ENCODE data around the gene CILP.
"Not testable (repeated sequence)": the region's sequence is repeated elsewhere in the genome, so short reads cannot be mapped to it uniquely, and the experiment has no call there.

The CILP gene

DNA sequence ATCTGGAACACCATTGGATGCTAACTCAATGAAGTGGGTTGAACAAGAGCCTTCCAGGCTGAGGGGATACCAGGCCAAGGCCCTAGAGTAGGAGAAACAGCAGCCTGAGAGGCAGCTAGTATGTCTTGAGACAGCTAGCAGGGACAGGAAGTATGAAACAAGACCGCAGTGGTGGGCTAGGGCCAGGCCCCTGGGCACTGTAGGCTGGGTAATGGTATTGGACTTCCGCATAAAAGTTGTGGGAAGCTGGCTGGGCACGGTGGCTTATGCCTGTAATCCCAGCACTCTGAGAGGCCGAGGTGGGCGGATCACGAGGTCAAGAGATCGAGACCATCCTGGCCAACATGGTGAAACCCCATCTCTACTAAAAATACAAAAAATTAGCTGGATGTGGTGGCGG lies 25.2 kb upstream of the CILP start:
- H3K4me1 Mint-ChIP-seq (ENCODE audit: low read depth); H3K9me3 Mint-ChIP-seq (ENCODE audit: low read depth); H3K27ac Mint-ChIP-seq; H3K27me3 Mint-ChIP-seq; H3K4me3 Mint-ChIP-seq; H3K36me3 Mint-ChIP-seq: not testable (repeated sequence)

DNA sequence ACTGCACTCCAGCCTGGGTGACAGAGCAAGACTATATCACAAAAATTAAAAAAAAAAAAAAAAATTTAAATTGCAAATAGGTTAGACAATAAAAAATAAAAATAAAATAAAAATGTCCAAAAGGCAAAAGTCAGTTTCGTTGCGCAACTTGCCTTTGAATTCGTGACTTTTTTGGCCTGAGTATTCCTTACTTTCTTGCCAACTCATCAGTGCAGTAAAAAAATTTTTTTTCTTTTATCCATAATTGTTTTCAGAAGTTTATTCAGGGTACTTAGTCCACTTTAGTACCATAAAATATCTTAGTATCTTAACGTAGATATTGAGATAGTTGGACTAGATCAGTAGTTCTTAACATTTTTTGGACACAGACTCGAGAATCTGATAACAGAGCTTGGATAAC lies 22.4 kb upstream of the CILP start:
- Mint-ChIP-seq H3K4me1 (ENCODE audit: low read depth) (peaks cover 5% of the 10 kb centered on the region), H3K4me3 (no peak overlapping the region), H3K9me3 (ENCODE audit: low read depth) (no peaks in the 10 kb centered on the region), H3K27me3 (no peaks in the 10 kb centered on the region), H3K27ac (no peak overlapping the region), H3K36me3 (peaks cover 2% of the 10 kb centered on the region)

DNA sequence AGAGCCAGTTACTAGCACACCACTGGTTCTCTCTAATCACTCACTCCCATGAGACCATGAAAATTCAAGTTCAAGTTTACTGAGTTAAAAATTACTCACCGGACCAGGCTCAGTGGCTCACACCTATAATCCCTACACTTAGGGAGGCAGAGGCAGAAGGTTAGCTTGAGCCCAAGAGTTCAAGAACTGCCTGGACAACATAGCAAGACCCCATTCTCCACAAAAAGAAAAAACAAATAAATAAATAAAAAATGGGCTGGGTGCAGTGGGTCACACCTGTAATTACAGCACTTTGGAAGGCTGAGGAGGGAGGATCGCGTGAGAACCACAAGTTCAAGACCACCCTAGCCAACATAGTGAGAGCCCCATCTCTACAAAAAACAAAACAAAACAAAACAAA lies 21.2 kb upstream of the CILP start:
- no peaks in the 10 kb centered on the region for H3K9me3 Mint-ChIP-seq (ENCODE audit: low read depth)
- no peaks in the 10 kb centered on the region for H3K36me3 Mint-ChIP-seq
- peaks cover 3% of the 10 kb centered on the region for H3K4me1 Mint-ChIP-seq (ENCODE audit: low read depth)
- H3K4me3 Mint-ChIP-seq: no peak overlapping the region
- no peak overlapping the region for H3K27ac Mint-ChIP-seq
- no peaks in the 10 kb centered on the region for H3K27me3 Mint-ChIP-seq

DNA sequence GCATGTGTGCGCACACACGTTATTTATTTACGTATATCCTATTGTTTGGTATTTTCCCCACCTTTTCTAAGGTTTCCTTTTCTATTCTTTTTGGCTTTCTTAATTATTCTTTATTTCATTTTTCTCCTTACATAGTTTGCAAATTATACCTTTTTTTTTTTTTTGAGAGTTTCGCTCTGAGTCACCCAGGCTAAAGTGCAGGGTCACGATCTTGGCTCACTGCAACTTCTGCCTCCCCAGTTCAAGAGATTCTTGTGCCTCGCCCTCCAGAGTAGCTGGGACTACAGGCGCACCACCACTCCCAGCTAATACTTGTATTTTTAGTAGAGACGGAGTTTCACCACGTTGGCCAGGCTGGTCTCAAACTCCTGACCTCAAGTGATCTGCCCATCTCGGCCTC lies 20.0 kb upstream of the CILP start:
- Mint-ChIP-seq H3K4me3 (no peak overlapping the region), H3K36me3 (no peaks in the 10 kb centered on the region), H3K27ac (no peak overlapping the region), H3K9me3 (ENCODE audit: low read depth) (no peaks in the 10 kb centered on the region), H3K4me1 (ENCODE audit: low read depth) (no peaks in the 10 kb centered on the region), H3K27me3 (no peaks in the 10 kb centered on the region)

DNA sequence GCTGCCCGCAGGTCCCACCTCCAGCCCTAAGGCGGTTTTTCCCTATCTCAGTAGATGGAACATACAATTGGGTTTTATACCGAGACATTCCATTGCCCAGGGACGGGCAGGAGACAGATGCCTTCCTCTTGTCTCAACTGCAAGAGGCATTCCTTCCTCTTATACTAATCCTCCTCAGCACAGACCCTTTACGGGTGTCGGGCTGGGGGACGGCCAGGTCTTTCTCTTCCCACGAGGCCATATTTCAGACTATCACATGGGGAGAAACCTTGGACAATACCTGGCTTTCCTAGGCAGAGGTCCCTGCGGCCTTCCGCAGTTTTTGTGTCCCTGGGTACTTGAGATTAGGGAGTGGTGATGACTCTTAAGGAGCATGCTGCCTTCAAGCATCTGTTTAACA lies 15.6 kb upstream of the CILP start:
- not testable (repeated sequence) for H3K4me3 Mint-ChIP-seq; H3K27ac Mint-ChIP-seq; H3K4me1 Mint-ChIP-seq (ENCODE audit: low read depth); H3K27me3 Mint-ChIP-seq; H3K9me3 Mint-ChIP-seq (ENCODE audit: low read depth); H3K36me3 Mint-ChIP-seq

DNA sequence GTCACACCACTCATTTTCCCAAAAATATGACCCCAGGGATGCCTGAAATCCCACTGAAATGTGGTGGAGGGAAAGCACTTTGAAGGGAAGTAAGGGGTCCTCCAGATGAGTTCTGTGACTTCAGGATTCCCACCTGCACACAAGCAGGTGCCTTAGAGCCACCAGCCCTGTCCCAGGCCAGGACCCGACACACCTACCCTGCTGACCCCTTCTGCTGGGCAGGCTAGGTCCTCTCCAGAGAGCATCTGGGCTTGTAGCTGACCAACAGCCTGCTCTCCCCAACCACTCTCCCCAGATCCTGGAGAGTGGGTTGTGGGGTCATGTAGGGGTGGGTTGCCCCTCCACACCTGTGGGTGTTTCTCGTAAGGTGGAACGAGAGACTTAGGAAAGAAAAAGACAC lies 14.9 kb upstream of the CILP start:
- Mint-ChIP-seq H3K36me3 (no peaks in the 10 kb centered on the region), H3K4me1 (ENCODE audit: low read depth) (no peaks in the 10 kb centered on the region), H3K27ac (no peak overlapping the region), H3K4me3 (no peak overlapping the region), H3K27me3 (no peaks in the 10 kb centered on the region), H3K9me3 (ENCODE audit: low read depth) (no peaks in the 10 kb centered on the region)

DNA sequence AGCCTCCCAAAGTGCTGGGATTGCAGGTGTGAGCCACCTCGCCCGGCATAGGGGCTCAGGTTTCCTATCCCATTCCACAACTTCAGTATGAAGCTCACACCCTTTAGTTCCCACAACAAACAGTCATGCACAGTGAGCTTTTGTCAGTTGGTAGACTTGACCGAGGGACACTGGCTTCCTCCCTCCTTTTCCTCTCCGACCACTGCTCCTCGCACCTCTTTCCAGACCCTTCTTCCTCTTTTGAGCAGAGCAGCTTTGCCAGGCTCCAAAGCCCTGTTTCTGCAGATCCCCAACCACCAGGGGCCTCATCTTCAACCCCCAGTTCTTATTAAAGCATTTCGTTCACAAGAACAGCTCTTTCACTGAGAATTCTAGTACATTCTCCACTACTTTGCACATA lies 12.7 kb upstream of the CILP start:
- Mint-ChIP-seq H3K27me3 (no peaks in the 10 kb centered on the region), H3K9me3 (ENCODE audit: low read depth) (no peaks in the 10 kb centered on the region), H3K4me3 (no peak overlapping the region), H3K36me3 (no peaks in the 10 kb centered on the region), H3K4me1 (ENCODE audit: low read depth) (no peaks in the 10 kb centered on the region), H3K27ac (no peak overlapping the region)

DNA sequence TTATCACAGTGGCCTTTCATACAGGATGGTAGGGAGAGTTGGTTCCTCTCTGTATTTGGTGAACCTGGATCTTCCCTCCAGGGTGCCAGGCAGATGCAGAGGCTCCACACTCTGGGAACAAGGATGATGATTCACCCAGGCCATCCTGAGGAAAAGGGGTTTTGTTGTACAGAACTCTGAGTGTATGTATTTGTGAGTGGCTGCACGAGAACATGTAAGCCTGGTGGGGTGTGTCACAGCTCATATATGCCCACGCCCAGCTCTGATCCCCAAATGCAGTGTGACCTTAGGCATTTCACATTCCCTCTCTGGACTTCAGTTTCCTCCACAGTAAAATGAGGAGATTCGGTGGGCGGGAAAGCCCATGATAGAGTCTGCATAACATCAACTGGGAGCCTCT lies 11.6 kb upstream of the CILP start:
- Mint-ChIP-seq H3K4me1 (ENCODE audit: low read depth) (peaks cover 3% of the 10 kb centered on the region), H3K27ac (no peak overlapping the region), H3K4me3 (no peak overlapping the region), H3K36me3 (no peaks in the 10 kb centered on the region), H3K9me3 (ENCODE audit: low read depth) (no peaks in the 10 kb centered on the region), H3K27me3 (no peaks in the 10 kb centered on the region)

DNA sequence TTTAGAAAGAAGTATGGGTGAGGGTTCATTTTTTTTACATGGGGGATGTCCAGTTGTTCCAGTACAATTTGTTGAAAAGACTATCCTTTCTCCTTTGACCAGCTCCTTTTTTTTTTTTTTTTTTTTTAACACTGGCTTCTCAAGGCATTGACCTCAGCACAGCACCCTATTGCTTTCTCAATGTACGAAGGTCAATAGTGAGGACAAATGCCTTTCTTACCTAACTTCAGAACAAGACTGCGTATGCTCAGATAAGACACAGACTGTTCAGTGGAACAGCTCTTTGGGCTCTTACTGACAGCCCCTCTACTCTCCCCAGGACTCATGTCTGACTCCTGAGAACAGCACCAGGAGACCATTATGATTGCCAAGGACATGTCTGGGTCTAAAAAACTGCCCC lies 10.4 kb upstream of the CILP start:
- Mint-ChIP-seq H3K4me3 (no peak overlapping the region), H3K27me3 (no peaks in the 10 kb centered on the region), H3K9me3 (ENCODE audit: low read depth) (no peaks in the 10 kb centered on the region), H3K27ac (no peak overlapping the region), H3K4me1 (ENCODE audit: low read depth) (peaks cover 7% of the 10 kb centered on the region), H3K36me3 (no peaks in the 10 kb centered on the region)

DNA sequence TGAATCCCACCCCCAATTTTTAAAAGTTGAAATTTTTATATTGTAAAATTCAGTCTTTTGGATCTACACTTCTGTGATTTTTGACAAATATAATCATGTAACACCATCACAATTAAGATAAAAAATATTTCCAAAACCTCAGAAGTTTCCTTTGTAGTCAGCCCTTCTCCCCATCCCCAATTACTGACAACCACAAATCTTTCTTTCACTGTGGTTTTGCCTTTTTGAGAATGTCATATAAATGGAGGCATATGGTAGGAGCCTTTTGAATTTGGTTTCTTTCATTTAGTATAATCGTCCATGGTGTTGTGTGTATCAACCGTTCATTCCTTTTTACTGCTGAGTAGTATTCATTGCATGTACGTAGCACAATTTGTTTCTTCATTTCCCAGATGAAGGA lies 7.9 kb upstream of the CILP start:
- Mint-ChIP-seq H3K27me3 (no peaks in the 10 kb centered on the region), H3K36me3 (no peaks in the 10 kb centered on the region), H3K4me3 (no peak overlapping the region), H3K9me3 (ENCODE audit: low read depth) (no peaks in the 10 kb centered on the region), H3K4me1 (ENCODE audit: low read depth) (peaks cover 7% of the 10 kb centered on the region), H3K27ac (no peak overlapping the region)

DNA sequence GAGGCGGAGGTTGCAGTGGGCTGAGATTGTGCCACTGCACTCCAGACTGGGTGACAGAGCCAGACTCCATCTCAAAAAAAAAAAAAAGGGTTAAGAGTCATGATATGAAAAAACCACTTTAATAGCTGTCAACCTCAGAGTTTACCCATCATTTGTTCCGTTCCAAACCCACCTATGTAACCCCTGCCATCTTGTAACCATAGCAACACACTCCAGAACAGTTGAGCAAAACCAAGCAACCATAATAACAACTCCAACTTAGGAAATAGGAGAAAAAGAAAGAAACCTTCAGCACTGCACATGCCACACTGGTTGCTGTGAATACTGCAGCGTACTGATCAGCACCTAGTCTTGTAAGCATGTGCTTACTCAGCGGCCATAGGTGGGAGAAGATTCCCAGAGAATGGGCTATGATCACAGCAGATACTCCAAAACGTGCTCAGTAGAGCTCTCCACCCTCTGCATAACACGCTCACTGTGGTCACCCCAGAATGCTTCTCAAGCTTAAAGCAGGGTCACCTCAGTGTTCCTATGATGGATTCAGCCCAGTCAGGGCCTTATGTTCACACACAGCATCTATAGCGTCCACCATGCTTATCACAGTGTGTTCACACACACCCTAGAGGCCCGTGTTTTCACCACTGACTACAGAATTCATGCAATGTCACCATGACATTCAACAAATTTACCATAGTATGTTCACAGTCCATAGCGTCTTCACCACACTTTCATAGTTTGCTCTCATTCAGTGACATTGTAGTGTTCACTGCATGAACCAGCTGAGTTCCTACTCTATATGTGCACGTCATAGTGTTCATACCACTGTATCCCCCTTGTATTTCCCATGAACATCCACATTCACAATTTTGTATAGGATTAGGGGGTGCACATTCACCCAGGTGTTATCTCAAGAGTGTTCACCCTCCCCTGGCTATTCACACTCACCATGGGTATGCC lies 6.5 kb upstream of the CILP start:
- Mint-ChIP-seq H3K4me3 (no peak overlapping the region), H3K27ac (no peak overlapping the region), H3K27me3 (no peaks in the 10 kb centered on the region), H3K4me1 (ENCODE audit: low read depth) (peaks cover 7% of the 10 kb centered on the region), H3K36me3 (no peaks in the 10 kb centered on the region), H3K9me3 (ENCODE audit: low read depth) (no peaks in the 10 kb centered on the region)

DNA sequence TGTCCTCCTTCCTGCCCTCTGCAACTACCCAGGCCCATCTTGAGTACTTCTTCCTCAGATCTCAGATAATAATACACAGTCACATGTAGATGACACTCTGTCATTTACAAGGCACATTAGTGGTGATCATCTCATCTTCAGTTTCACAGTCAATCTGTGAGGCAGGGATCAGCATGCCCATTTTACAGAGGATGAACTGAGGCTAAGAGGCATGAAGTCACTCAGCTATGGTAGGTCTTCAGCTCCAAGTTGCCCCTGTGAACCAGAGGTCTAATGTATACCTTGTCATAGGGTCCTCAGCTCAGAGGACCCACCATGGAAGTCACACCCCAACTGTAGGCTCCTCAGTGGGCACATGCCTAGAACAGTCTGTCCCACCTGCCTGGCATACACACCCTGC lies 4.2 kb upstream of the CILP start:
- Mint-ChIP-seq H3K9me3 (ENCODE audit: low read depth) (no peaks in the 10 kb centered on the region), H3K36me3 (no peaks in the 10 kb centered on the region), H3K27ac (no peak overlapping the region), H3K4me1 (ENCODE audit: low read depth) (peaks cover 7% of the 10 kb centered on the region), H3K27me3 (no peaks in the 10 kb centered on the region), H3K4me3 (no peak overlapping the region)

DNA sequence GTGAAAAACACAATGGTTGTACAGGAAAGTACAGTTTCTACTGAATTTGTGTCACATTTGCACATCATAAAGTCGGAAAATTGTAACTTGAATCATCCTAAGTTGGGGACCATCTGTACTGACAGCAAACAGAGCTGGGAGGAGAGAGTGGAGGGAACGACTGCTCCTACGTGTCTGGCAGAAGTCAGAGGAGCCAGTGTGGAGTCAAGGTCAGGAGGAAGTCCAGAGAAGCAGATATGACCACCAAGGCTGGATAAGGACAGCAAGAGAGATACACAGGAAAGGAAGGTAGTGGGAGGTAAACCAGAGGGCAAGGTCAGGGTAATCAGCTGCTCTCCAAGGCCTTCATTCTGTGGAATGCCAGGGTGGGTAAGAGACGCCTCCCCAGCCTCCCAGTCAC lies 2.7 kb upstream of the CILP start:
- Mint-ChIP-seq H3K27me3 (no peaks in the 10 kb centered on the region), H3K4me1 (ENCODE audit: low read depth) (peaks cover 7% of the 10 kb centered on the region), H3K9me3 (ENCODE audit: low read depth) (no peaks in the 10 kb centered on the region), H3K27ac (no peak overlapping the region), H3K4me3 (no peak overlapping the region), H3K36me3 (no peaks in the 10 kb centered on the region)

DNA sequence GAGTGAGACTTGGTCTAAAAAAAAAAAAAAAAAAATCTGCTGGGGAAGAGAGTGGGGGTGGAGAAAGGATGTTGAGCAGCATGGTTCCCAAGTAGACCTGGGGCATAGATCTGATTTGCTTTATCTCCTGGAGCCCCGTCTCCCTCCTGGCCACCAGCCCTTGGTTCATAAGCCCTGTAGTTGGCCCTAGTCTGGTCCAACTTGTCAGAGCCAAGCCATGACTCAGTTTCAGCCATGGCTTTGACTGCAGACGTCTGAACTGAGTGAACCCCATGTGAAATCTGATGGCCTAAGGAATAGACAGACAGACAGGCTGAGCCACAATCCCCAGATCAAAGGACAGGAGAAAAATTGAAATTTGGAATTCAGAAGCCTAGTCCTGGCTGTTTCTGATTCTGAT lies 2.0 kb upstream of the CILP start:
- no peaks in the 10 kb centered on the region for H3K27me3 Mint-ChIP-seq
- no peak overlapping the region for H3K27ac Mint-ChIP-seq
- H3K4me1 Mint-ChIP-seq (ENCODE audit: low read depth): peaks cover 7% of the 10 kb centered on the region

DNA sequence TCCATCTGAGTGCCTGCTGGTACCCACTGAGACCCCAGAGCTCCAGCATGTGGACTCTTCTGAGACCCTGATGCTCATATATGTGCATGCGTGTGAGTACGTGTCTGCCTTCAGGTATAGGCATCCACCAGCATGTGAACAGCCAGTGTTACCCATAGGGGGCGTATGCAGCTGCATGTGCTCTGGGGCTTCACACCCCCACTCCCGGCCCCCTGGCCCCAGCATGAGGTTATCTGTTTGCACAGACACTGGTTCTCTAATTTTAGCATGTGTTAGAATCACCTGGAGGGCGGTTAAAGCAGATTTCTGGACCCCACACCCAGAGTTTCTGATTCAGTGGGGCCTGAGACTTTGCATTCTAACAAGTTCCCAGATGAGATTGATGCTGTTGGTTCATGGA lies 824 bp upstream of the CILP start:
- Mint-ChIP-seq H3K36me3 (no peaks in the 10 kb centered on the region), H3K27me3 (no peaks in the 10 kb centered on the region), H3K4me1 (ENCODE audit: low read depth) (no peaks in the 10 kb centered on the region), H3K27ac (no peak overlapping the region), H3K9me3 (ENCODE audit: low read depth) (no peaks in the 10 kb centered on the region), H3K4me3 (no peak overlapping the region)

More for the DNA sequence above, 2.0 kb upstream of the CILP start:
- H3K36me3 Mint-ChIP-seq: no peaks in the 10 kb centered on the region
- H3K4me3 Mint-ChIP-seq: no peak overlapping the region
- no peaks in the 10 kb centered on the region for H3K9me3 Mint-ChIP-seq (ENCODE audit: low read depth)

DNA sequence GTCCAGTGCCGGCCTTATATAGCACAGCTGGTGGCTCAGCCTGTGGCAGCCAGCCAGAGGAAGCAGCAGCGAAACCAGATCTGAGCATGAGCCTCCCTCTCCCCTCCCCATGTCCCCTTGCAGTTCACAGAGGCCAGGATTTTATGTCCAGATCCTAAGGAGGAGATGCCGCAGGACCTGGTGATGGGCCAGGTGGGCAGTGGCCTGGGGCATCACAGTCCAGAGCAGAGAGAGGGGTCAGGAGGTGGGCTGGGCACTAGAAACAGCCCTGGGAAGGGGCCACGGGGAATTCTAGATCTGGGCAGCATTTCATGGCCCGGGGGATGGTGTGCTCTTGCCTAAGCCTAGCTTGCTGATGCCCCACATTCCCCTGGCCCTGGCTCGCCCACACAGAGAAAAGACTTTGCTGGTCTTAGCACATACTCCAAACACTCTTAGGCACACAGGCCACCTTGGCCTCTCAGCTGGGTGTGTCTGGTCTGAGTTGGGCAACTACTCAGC lies 259 bp upstream of the CILP start:
- no peaks in the 10 kb centered on the region for H3K4me1 Mint-ChIP-seq (ENCODE audit: low read depth)
- H3K9me3 Mint-ChIP-seq (ENCODE audit: low read depth): no peaks in the 10 kb centered on the region
- no peak overlapping the region for H3K4me3 Mint-ChIP-seq
- H3K27ac Mint-ChIP-seq: no peak overlapping the region
- no peaks in the 10 kb centered on the region for H3K27me3 Mint-ChIP-seq
- no peaks in the 10 kb centered on the region for H3K36me3 Mint-ChIP-seq
